Colonic mucosa (tissue), 4 donors: ENCODE data around the gene NLGN4X. TPM values are rescaled to one million over a fixed set of nuclear protein-coding genes. Genes with fewer than 3 reads are reported as not detected.

Experiments used
- DNase-seq: peaks from one replicate; pipeline ENCODE4 v3.0.0-alpha.2; 2020
- H3K27ac ChIP-seq: fragments of 200-600 bp; one replicate; pipeline ENCODE4 v1.8.0; 2021
- H3K27me3 ChIP-seq: fragments of 200-600 bp; one replicate; pipeline ENCODE4 v1.8.0; 2021
- H3K36me3 ChIP-seq: fragments of 200-600 bp; one replicate; pipeline ENCODE4 v1.8.0; 2021
- H3K4me1 ChIP-seq: fragments of 200-600 bp; one replicate; pipeline ENCODE4 v1.8.0; 2021; ENCODE audit warnings: mild to moderate bottlenecking
- H3K4me3 ChIP-seq: fragments of 200-600 bp; one replicate; pipeline ENCODE4 v1.8.0; 2021
- H3K9ac ChIP-seq, 2 donors: one replicate each; pipeline ENCODE4 v1.7.0; 2013; ENCODE audit warnings: control low read depth in 2 of 2, low read depth in 2 of 2, low read length in 2 of 2
- H3K9me3 ChIP-seq: fragments of 200-600 bp; one replicate; pipeline ENCODE4 v1.8.0; 2021
- intact Hi-C: fragments of 100-400 bp; cut with DNase I; formaldehyde crosslinking; loops from one replicate; pipeline ENCODE4 v1.14.1; 2022
- total RNA-seq, 2 donors: library from RNA; stranded (reverse); fragmentation: NEBNext Ultra II Directional in 1 of 2; extraction: Animal tissue kit (Norgen Biotek cat#: 25700) in 1 of 2; gene quantifications; one replicate each; pipeline ENCODE4 v1.2.1, GENCODE V29; 2021
- TF ChIP-seq, protein P1 (sequence below): fragments of 200-600 bp; IDR thresholded peaks from one replicate; pipeline ENCODE4 v1.8.0; 2022; ENCODE audit warnings: antibody characterized with exemption, mild to moderate bottlenecking
- donor health status: healthy.
- donor health status: DM: no; HTN: no; CAD: no.
- donor health status: DM: no; HTN: no; CAD: no.

The NLGN4X gene
- total RNA-seq, 2 donors from 2014 or later, result 0.89 to 2.2 TPM

DNA sequence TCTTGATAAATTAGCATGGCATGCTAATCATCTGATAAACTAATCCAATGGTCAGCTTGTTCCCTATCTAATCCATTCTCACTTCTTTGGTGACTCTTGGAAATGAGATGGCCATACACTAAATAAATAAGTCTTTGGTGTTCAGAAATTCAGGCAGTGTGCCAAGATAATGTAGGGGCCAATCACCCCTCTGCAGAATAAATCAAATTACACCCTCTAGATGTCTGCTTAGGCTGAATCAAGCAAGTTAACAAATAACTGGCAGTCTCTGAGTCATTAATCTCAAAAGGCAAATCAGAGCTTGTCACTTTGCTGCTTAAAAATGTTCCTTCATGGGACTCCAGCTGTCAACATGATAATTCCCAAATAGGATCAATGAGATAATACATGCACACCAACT, 97.4 kb downstream of the NLGN4X start:
- Histone ChIP-seq H3K36me3 (no peaks in the 10 kb centered on the region), H3K4me3 (no peak overlapping the region), H3K27me3 (no peaks in the 10 kb centered on the region), H3K9ac (no peak overlapping the region), H3K4me1 (no peaks in the 10 kb centered on the region), H3K9me3 (no peaks in the 10 kb centered on the region), H3K27ac (no peak overlapping the region)
- DNase-seq, result no peak
- intact Hi-C loops, result no loop called here
- TF ChIP-seq, protein P1, sequence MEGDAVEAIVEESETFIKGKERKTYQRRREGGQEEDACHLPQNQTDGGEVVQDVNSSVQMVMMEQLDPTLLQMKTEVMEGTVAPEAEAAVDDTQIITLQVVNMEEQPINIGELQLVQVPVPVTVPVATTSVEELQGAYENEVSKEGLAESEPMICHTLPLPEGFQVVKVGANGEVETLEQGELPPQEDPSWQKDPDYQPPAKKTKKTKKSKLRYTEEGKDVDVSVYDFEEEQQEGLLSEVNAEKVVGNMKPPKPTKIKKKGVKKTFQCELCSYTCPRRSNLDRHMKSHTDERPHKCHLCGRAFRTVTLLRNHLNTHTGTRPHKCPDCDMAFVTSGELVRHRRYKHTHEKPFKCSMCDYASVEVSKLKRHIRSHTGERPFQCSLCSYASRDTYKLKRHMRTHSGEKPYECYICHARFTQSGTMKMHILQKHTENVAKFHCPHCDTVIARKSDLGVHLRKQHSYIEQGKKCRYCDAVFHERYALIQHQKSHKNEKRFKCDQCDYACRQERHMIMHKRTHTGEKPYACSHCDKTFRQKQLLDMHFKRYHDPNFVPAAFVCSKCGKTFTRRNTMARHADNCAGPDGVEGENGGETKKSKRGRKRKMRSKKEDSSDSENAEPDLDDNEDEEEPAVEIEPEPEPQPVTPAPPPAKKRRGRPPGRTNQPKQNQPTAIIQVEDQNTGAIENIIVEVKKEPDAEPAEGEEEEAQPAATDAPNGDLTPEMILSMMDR, result no peak

DNA sequence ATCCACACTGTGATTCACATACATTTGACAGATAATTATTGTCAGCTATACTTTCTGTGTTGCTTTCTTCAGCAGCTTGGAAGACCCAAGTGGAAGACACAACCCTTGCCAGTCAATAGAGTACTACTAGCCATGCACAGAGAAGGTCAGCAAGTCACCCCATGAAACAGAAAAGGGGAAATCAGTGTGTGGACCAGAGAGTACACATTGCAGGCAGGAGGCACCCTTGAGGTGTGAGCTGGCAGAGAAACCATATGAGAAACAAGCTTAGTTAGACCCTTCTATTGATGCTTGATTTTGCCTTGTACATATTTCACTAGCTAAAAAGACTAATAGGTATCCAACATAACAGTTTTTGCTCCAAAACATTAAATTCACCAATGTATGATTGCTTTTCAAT, 99.5 kb downstream of the NLGN4X start:
- no peaks in the 10 kb centered on the region for H3K36me3 ChIP-seq
- no peak for DNase-seq
- no peaks in the 10 kb centered on the region for H3K27me3 ChIP-seq
- intact Hi-C loops, result no loop called here
- no peak overlapping the region for H3K4me3 ChIP-seq
- TF ChIP-seq, protein P1, result no peak
- no peak overlapping the region for H3K9ac ChIP-seq
- no peak overlapping the region for H3K27ac ChIP-seq
- H3K4me1 ChIP-seq, result no peaks in the 10 kb centered on the region
- H3K9me3 ChIP-seq, result no peaks in the 10 kb centered on the region

DNA sequence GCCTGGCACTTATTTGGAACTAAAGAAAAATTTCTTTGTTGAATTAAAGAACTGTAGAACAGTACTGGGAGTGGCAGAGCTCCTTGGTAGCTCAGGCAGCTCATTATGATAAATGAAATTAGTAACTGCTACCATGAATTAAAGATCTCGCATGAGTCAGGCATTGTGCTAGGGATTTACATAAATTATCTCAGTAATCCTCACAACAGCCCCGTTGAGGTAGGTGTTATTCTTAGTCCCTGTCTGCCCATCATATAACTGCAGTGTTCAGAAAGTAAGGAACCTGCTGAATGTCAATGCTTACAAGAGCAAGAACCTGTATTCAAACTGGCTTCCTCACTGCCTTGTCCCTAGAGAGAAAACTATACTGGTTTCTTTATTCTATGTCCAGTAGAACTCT, 108.3 kb downstream of the NLGN4X start:
- no peak overlapping the region for H3K27ac ChIP-seq
- H3K9ac ChIP-seq, result no peak overlapping the region
- DNase-seq, result no peak
- TF ChIP-seq, protein P1, result no peak
- no peaks in the 10 kb centered on the region for H3K27me3 ChIP-seq
- intact Hi-C loops, result no loop called here
- H3K36me3 ChIP-seq, result no peaks in the 10 kb centered on the region
- H3K4me1 ChIP-seq, result no peaks in the 10 kb centered on the region
- no peak overlapping the region for H3K4me3 ChIP-seq
- no peaks in the 10 kb centered on the region for H3K9me3 ChIP-seq

DNA sequence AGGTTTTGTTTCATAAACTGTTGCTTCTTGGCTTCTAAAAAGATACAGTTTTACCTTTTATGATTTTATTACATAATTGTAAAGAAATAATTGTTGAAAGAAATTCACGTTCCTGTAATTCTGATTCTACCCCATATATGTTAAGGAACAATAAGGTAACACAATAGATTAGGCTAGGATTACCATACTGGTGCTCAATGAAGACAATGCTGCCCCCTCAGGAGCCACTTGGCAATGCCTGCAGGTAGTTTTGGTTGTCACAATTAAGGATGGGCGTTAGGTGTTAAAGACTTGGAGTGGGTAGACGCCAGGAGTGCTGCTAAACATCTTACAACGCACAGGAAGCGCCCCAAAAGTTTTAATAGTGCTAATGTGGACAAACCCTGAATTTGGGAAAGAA, 133.2 kb downstream of the NLGN4X start:
- no peak overlapping the region for H3K4me3 ChIP-seq
- no peak overlapping the region for H3K9ac ChIP-seq
- H3K9me3 ChIP-seq, result no peaks in the 10 kb centered on the region
- H3K36me3 ChIP-seq, result no peaks in the 10 kb centered on the region
- no peaks in the 10 kb centered on the region for H3K4me1 ChIP-seq
- H3K27ac ChIP-seq, result no peak overlapping the region
- TF ChIP-seq, protein P1, result no peak
- intact Hi-C loops, result no loop called here
- H3K27me3 ChIP-seq, result no peaks in the 10 kb centered on the region
- DNase-seq, result no peak

DNA sequence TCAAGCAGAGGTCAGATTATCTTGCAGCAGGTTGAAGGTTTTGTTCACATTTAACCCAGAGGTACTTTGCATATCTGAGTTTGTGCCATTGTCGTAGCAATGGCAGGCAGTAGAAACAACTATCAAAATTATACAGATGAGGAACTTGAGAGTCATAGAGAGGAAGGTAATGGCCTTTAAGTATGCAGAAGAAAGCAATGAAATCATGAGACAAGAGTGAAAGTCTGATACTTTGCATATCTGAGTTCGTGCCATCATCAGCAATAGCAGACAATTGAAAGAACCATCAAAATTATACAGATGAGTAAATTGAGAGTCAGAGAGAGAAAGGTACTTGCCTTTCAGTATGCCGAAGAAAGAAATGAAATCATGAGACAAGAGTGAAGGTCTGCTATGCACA, 154.1 kb downstream of the NLGN4X start:
- no peak overlapping the region for H3K4me3 ChIP-seq
- no peak overlapping the region for H3K9ac ChIP-seq
- H3K36me3 ChIP-seq, result no peaks in the 10 kb centered on the region
- TF ChIP-seq, protein P1, result no peak
- H3K9me3 ChIP-seq, result no peaks in the 10 kb centered on the region
- H3K4me1 ChIP-seq, result no peaks in the 10 kb centered on the region
- H3K27ac ChIP-seq, result no peak overlapping the region
- DNase-seq, result no peak
- no peaks in the 10 kb centered on the region for H3K27me3 ChIP-seq
- intact Hi-C loops, result no loop called here

DNA sequence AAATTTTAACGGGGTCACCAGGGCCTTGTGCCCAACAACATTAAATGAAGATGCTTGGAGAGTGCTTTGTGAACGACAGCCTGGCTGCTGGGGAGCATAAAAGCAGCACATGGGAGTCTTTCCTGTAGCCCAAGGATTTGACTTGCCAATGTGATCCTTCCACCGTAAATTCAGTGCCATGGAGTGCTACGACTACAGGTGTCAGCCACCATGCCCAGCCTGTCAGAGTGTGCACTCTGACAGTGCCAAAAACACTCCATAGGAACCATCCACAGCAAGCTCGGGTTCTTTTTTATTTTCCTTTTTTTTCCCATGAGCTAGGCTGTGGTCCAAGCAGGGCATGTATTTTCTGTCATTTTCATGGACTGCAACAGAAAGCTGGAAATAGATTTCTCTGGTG, 156.9 kb downstream of the NLGN4X start:
- TF ChIP-seq, protein P1, result no peak
- no peaks in the 10 kb centered on the region for H3K27me3 ChIP-seq
- no peak overlapping the region for H3K27ac ChIP-seq
- no peak overlapping the region for H3K4me3 ChIP-seq
- DNase-seq, result no peak
- no peaks in the 10 kb centered on the region for H3K9me3 ChIP-seq
- intact Hi-C loops, result no loop called here
- H3K4me1 ChIP-seq, result no peaks in the 10 kb centered on the region
- no peaks in the 10 kb centered on the region for H3K36me3 ChIP-seq
- H3K9ac ChIP-seq, result no peak overlapping the region
